ENCODE results near the gene TULP4. TPM values are rescaled to one million over a fixed set of nuclear protein-coding genes. Genes with fewer than 3 reads are reported as not detected.

Gene TULP4
- total RNA-seq, 2 experiments from 2014 or later: 18.4 to 18.5 TPM

DNA sequence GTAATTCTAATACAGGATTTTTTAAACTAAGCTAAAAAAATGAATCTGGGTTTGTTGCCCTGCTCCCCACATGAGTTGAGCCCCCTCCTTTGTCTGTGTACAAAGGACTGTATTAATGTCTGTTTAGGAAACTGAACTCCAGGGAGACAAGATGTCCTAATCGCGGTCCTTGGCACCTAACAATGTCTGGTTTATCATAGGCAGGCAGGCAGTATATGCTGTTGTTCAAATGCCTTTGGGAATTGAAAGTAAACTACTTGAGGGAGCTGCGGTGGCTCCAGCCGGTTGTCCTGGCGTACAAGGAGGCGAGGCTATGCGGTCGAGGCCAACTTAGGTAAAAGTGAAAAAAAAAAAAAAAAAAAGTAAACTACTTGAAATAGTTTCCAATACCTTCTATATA is 98.5 kb downstream of the TULP4 start:
- ChIA-PET POLR2A (interaction anchor here (1.0 kb wide), 1 partner anchor 625 kb away, joined by 3 read pairs; no protein-coding TSS in a partner anchor), CTCF (interaction anchor here (1.6 to 3.0 kb wide), 3 partner anchors 27 to 197 kb away, joined by 3 to 8 read pairs (median 3); no protein-coding TSS in a partner anchor)
- TF ChIP-seq, protein P1, sequence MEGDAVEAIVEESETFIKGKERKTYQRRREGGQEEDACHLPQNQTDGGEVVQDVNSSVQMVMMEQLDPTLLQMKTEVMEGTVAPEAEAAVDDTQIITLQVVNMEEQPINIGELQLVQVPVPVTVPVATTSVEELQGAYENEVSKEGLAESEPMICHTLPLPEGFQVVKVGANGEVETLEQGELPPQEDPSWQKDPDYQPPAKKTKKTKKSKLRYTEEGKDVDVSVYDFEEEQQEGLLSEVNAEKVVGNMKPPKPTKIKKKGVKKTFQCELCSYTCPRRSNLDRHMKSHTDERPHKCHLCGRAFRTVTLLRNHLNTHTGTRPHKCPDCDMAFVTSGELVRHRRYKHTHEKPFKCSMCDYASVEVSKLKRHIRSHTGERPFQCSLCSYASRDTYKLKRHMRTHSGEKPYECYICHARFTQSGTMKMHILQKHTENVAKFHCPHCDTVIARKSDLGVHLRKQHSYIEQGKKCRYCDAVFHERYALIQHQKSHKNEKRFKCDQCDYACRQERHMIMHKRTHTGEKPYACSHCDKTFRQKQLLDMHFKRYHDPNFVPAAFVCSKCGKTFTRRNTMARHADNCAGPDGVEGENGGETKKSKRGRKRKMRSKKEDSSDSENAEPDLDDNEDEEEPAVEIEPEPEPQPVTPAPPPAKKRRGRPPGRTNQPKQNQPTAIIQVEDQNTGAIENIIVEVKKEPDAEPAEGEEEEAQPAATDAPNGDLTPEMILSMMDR (IDR thresholded peaks at IDR 0.05): no peak
- peaks cover 7% of the 10 kb centered on the region for H3K36me3 Mint-ChIP-seq (ENCODE audit: low read depth)
- H3K4me1 Mint-ChIP-seq (ENCODE audit: low read depth): peaks cover 10% of the 10 kb centered on the region
- H3K4me3 Mint-ChIP-seq: no peak overlapping the region
- no peak overlapping the region for H3K27ac Mint-ChIP-seq
- no peaks in the 10 kb centered on the region for H3K27me3 Mint-ChIP-seq
- no peaks in the 10 kb centered on the region for H3K9me3 Mint-ChIP-seq
- ATAC-seq (no peak), DNase-seq (no peak)
- intact Hi-C loops (cut with micrococcal nuclease): no loop called here

GRCh38 chr6:158411998-158412397 is 99.7 kb downstream of the TULP4 start:
- intact Hi-C loops (cut with micrococcal nuclease): no loop called here
- H3K36me3 Mint-ChIP-seq (ENCODE audit: low read depth): peaks cover 10% of the 10 kb centered on the region
- H3K27me3 Mint-ChIP-seq: no peaks in the 10 kb centered on the region
- H3K4me1 Mint-ChIP-seq (ENCODE audit: low read depth): peaks cover 10% of the 10 kb centered on the region
- no peak overlapping the region for H3K27ac Mint-ChIP-seq
- no peak overlapping the region for H3K4me3 Mint-ChIP-seq
- ChIA-PET CTCF (interaction anchor here (1.6 to 3.0 kb wide), 3 partner anchors 28 to 198 kb away, joined by 3 to 8 read pairs (median 3); no protein-coding TSS in a partner anchor), POLR2A (no interaction called here)
- no peak for DNase-seq
- no peak for ATAC-seq
- no peaks in the 10 kb centered on the region for H3K9me3 Mint-ChIP-seq
- TF ChIP-seq, protein P1 (IDR thresholded peaks at IDR 0.05): no peak

- no peak for DNase-seq
- POLR2A ChIA-PET: no interaction called here
- Mint-ChIP-seq H3K4me1 (ENCODE audit: low read depth) (peaks cover 10% of the 10 kb centered on the region), H3K4me3 (no peak overlapping the region), H3K27me3 (no peaks in the 10 kb centered on the region), H3K9me3 (peaks cover 1% of the 10 kb centered on the region), H3K36me3 (ENCODE audit: low read depth) (peaks cover 19% of the 10 kb centered on the region), H3K27ac (no peak overlapping the region)
- TF ChIP-seq, protein P1 (IDR thresholded peaks at IDR 0.05): no peak
- CTCF ChIA-PET: interaction anchor here (1.7 to 3.0 kb wide), 2 partner anchors 12 to 199 kb away, joined by 6 to 8 read pairs; no protein-coding TSS in a partner anchor
- intact Hi-C loops (cut with micrococcal nuclease): no loop called here
- no peak for ATAC-seq
Observed at GRCh38 chr6:158413028-158413427, 100.8 kb downstream of the TULP4 start.

DNA sequence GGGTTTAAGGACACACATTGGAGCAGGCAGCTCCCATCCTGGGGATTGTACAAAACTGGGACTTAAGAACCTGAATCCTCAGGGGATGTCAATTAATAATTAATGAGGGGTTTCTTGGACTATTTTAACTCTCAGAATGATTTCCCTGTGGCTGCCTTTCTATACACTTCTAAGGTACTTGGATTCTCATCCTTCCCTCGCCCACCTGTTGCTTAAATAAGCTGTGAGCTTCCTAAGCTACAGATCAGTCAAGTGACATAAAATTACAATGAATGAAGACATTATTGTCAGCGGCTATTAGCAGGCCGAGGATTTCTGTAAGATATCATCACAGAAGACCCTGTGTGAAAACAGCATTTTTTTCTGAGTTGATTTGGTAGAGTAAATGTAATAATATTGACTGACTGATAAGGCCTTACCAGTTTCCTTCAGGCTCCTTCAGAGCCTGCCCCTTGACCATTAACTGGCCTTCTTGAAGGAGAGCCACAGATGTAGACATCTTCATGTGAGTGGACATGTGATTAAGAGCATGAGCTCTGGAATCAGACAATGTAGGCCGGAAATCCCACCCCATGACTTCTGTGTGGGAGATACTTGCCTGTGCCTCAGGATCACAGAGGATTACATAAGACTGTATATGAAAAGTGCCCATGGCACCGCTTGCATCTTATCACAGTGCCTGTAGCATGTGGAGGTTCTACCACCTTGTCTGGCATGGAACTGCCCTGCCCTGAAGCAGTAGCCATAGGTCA is 101.7 kb downstream of the TULP4 start:
- ATAC-seq: no peak
- Mint-ChIP-seq H3K27ac (no peak overlapping the region), H3K27me3 (no peaks in the 10 kb centered on the region), H3K36me3 (ENCODE audit: low read depth) (peaks cover 22% of the 10 kb centered on the region), H3K4me3 (no peak overlapping the region), H3K4me1 (ENCODE audit: low read depth) (peaks cover 8% of the 10 kb centered on the region), H3K9me3 (peaks cover 1% of the 10 kb centered on the region)
- ChIA-PET POLR2A (no interaction called here), CTCF (interaction anchor here (1.7 to 3.0 kb wide), 2 partner anchors 13 to 200 kb away, joined by 6 to 8 read pairs; no protein-coding TSS in a partner anchor)
- TF ChIP-seq, protein P1 (IDR thresholded peaks at IDR 0.05): no peak
- intact Hi-C loops (cut with micrococcal nuclease): no loop called here
- DNase-seq: no peak

- ATAC-seq (no peak), DNase-seq (no peak)
- ChIA-PET POLR2A (no interaction called here), CTCF (no interaction called here)
- TF ChIP-seq, protein P1 (IDR thresholded peaks at IDR 0.05): no peak
- Mint-ChIP-seq H3K4me1 (ENCODE audit: low read depth) (peaks cover 2% of the 10 kb centered on the region), H3K36me3 (ENCODE audit: low read depth) (peaks cover 22% of the 10 kb centered on the region), H3K27me3 (no peaks in the 10 kb centered on the region), H3K27ac (no peak overlapping the region), H3K9me3 (peaks cover 4% of the 10 kb centered on the region), H3K4me3 (no peak overlapping the region)
- intact Hi-C loops (cut with micrococcal nuclease): no loop called here
Observed at GRCh38 chr6:158414851-158415262, 102.6 kb downstream of the TULP4 start.

Data from activated CD8-positive, alpha-beta T cell treated with anti-CD3 and anti-CD28 coated beads for 36 hours (primary cell).